Activated CD8-positive, alpha-beta T cell treated with anti-CD3 and anti-CD28 coated beads for 36 hours (primary cell): ENCODE data around the gene PTPRQ. TPM values are rescaled to one million over a fixed set of nuclear protein-coding genes. Genes with fewer than 3 reads are reported as not detected.

ENCODE experiments used
- ATAC-seq: fragments of 200-7000 bp; cut with Tn5 transposase; one replicate; pipeline ENCODE4 v1.10.0; 2021; ENCODE audit warnings: mild to moderate bottlenecking, moderate library complexity
- CTCF ChIA-PET: fragments of 350-600 bp; sonication (Branson Sonifier 250); formaldehyde crosslinking; loops from one replicate; lab custom pipeline; 2021; ENCODE audit warnings: antibody characterized with exemption; lab: Charles Lee
- POLR2A ChIA-PET: fragments of 350-600 bp; sonication (Branson Sonifier 250); formaldehyde crosslinking; loops from one replicate; lab custom pipeline; 2021; ENCODE audit warnings: antibody characterized with exemption; lab: Charles Lee
- DNase-seq: peaks from one replicate; pipeline ENCODE4 v3.0.0-alpha.2; 2020
- H3K27ac Mint-ChIP-seq: one replicate; pipeline ENCODE4 v1.8.0; 2021; ENCODE audit warnings: mild to moderate bottlenecking, mixed read lengths
- H3K27me3 Mint-ChIP-seq: one replicate; pipeline ENCODE4 v1.8.0; 2021; ENCODE audit warnings: mixed read lengths
- H3K36me3 Mint-ChIP-seq: one replicate; pipeline ENCODE4 v1.8.0; 2021; ENCODE audit warnings: low read depth, mixed read lengths
- H3K4me1 Mint-ChIP-seq: one replicate; pipeline ENCODE4 v1.8.0; 2021; ENCODE audit warnings: low read depth, mixed read lengths
- H3K4me3 Mint-ChIP-seq: one replicate; pipeline ENCODE4 v1.8.0; 2021; ENCODE audit warnings: mild to moderate bottlenecking, moderate library complexity, mixed read lengths
- H3K9me3 Mint-ChIP-seq: one replicate; pipeline ENCODE4 v1.8.0; 2021; ENCODE audit warnings: mixed read lengths
- intact Hi-C: fragments of 100-400 bp; cut with micrococcal nuclease; formaldehyde crosslinking; loops from one replicate; pipeline ENCODE4 v1.10.0; 2022
- total RNA-seq, 2 experiments: library from RNA; stranded (reverse); gene quantifications; one replicate each; pipeline ENCODE4 v1.2.3, GENCODE V29; 2021
- TF ChIP-seq, protein P1 (sequence below): fragments of 200-600 bp; IDR thresholded peaks from one replicate; pipeline ENCODE4 v1.8.0; 2022; ENCODE audit warnings: antibody characterized with exemption, mild to moderate bottlenecking

Gene PTPRQ
- total RNA-seq, 2 experiments from 2014 or later = not detected

- ATAC-seq (no peak), DNase-seq (no peak)
- intact Hi-C loops = no loop called here
- Mint-ChIP-seq H3K27ac (no peak overlapping the region), H3K27me3 (no peaks in the 10 kb centered on the region), H3K4me3 (no peak overlapping the region), H3K36me3 (no peaks in the 10 kb centered on the region), H3K4me1 (no peaks in the 10 kb centered on the region), H3K9me3 (peaks cover 3% of the 10 kb centered on the region)
- POLR2A ChIA-PET = no interaction called here
- CTCF ChIA-PET = no interaction called here
- TF ChIP-seq, protein P1, sequence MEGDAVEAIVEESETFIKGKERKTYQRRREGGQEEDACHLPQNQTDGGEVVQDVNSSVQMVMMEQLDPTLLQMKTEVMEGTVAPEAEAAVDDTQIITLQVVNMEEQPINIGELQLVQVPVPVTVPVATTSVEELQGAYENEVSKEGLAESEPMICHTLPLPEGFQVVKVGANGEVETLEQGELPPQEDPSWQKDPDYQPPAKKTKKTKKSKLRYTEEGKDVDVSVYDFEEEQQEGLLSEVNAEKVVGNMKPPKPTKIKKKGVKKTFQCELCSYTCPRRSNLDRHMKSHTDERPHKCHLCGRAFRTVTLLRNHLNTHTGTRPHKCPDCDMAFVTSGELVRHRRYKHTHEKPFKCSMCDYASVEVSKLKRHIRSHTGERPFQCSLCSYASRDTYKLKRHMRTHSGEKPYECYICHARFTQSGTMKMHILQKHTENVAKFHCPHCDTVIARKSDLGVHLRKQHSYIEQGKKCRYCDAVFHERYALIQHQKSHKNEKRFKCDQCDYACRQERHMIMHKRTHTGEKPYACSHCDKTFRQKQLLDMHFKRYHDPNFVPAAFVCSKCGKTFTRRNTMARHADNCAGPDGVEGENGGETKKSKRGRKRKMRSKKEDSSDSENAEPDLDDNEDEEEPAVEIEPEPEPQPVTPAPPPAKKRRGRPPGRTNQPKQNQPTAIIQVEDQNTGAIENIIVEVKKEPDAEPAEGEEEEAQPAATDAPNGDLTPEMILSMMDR = no peak
Measured at GRCh38 chr12:80625901-80626300, 181.9 kb downstream of the PTPRQ start.

- no peak overlapping the region for H3K27ac Mint-ChIP-seq
- ATAC-seq = no peak
- H3K4me1 Mint-ChIP-seq = no peaks in the 10 kb centered on the region
- ChIA-PET POLR2A (no interaction called here), CTCF (no interaction called here)
- H3K4me3 Mint-ChIP-seq = no peak overlapping the region
- no peak for DNase-seq
- intact Hi-C loops = no loop called here
- TF ChIP-seq, protein P1 = no peak
- peaks cover 5% of the 10 kb centered on the region for H3K9me3 Mint-ChIP-seq
- H3K27me3 Mint-ChIP-seq = no peaks in the 10 kb centered on the region
- no peaks in the 10 kb centered on the region for H3K36me3 Mint-ChIP-seq
Measured at GRCh38 chr12:80627782-80628181, 183.7 kb downstream of the PTPRQ start.

DNA sequence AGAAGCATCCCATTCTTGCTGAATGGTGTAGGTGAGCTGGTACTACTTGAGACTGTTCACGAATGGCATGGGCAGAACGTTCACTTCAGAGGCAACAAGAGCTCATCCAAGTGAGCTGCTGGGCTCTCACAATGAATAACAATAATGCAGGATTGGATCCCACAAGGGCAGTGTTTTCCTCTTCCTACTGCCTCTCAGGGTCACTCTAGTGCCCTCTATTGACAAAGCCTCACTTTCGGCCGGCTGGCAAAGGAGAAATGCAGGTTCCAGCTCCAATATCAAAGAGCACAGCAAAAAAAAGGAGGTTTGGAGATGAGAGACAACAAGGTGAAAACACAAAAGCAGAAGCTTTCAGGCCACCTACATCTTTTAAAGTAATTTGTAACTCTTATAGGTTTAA lies 188.8 kb downstream of the PTPRQ start:
- no peaks in the 10 kb centered on the region for H3K36me3 Mint-ChIP-seq
- no peak overlapping the region for H3K4me3 Mint-ChIP-seq
- no peaks in the 10 kb centered on the region for H3K4me1 Mint-ChIP-seq
- intact Hi-C loops = no loop called here
- CTCF ChIA-PET = no interaction called here
- TF ChIP-seq, protein P1 = no peak
- H3K27ac Mint-ChIP-seq = no peak overlapping the region
- POLR2A ChIA-PET = no interaction called here
- DNase-seq (no peak), ATAC-seq (no peak)
- peaks cover 9% of the 10 kb centered on the region for H3K9me3 Mint-ChIP-seq
- no peaks in the 10 kb centered on the region for H3K27me3 Mint-ChIP-seq

DNA sequence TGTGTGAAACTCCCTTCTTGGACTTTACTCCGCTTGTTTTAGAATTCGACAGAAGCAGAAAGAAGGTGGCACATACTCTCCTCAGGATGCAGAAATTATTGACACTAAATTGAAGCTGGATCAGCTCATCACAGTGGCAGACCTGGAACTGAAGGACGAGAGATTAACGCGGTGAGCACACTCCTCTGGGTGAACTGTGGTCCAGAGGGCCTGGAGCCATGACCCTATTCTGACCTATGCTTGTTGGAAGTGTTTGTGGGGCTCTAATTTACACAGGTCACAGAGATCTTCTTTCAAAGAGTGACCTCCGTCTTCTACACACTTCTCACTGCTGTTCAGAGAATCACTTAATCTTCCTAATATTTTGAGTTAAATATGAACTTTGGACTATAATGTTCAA lies 190.9 kb downstream of the PTPRQ start:
- Mint-ChIP-seq H3K4me1 (no peaks in the 10 kb centered on the region), H3K36me3 (no peaks in the 10 kb centered on the region), H3K9me3 (peaks cover 6% of the 10 kb centered on the region), H3K27ac (no peak overlapping the region), H3K4me3 (no peak overlapping the region), H3K27me3 (no peaks in the 10 kb centered on the region)
- DNase-seq (no peak), ATAC-seq (no peak)
- intact Hi-C loops = no loop called here
- ChIA-PET POLR2A (no interaction called here), CTCF (no interaction called here)
- TF ChIP-seq, protein P1 = no peak

GRCh38 chr12:80636832-80637231 lies 192.8 kb downstream of the PTPRQ start:
- DNase-seq (no peak), ATAC-seq (no peak)
- Mint-ChIP-seq H3K4me1 (no peaks in the 10 kb centered on the region), H3K27ac (no peak overlapping the region), H3K36me3 (no peaks in the 10 kb centered on the region), H3K9me3 (peaks cover 4% of the 10 kb centered on the region), H3K4me3 (no peak overlapping the region), H3K27me3 (no peaks in the 10 kb centered on the region)
- POLR2A ChIA-PET = no interaction called here
- intact Hi-C loops = no loop called here
- TF ChIP-seq, protein P1 = no peak
- CTCF ChIA-PET = no interaction called here
